ENCODE results near the gene CTDSP2. TPM values are rescaled to one million over a fixed set of nuclear protein-coding genes. Genes with fewer than 3 reads are reported as not detected.

Gene CTDSP2
- total RNA-seq, 2 donors from 2014 or later = 99.2 to 159 TPM

DNA sequence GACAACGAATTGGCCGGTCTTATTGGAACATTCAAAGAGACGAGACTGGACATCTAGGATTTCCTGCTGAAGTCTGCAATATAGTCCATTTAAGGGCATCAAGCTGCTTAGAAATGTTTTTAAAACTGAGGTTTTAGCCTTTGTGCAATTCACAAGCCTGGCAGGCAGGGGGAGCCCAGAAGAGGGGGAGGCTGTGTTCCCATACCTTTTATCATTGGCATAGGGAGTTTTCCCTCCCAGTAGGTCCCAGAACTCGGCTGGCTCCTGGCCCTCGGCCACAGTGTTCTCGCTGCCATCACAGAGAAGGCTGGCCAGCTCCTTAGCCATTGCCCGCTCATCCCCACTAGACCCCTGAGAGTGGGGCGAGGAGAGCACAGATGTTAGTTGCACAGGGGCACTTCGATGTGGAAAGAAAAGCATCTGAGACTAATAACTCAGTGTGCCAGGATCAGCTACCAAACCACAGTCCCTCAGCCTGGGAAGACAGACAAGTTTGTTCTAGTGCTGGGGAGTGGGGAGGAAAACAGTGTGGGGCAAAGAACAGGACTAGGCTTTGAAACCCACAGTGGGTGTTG is 43.1 kb downstream of the CTDSP2 start:
- Histone ChIP-seq H3K27me3 (replicated peaks; ENCODE audit: insufficient read depth) (no peaks in the 10 kb centered on the region), H3K36me3 (peaks cover 0 to 2% of the 10 kb centered on the region in 2 donors), H3K9me3 (no peaks in the 10 kb centered on the region), H3K4me1 (replicated peaks) (no peaks in the 10 kb centered on the region), H3K4me3 (no peak overlapping the region), H3K27ac (no peak overlapping the region)
- intact Hi-C loops (cut with DNase I) = loop anchor here (1.0 kb wide), 1 partner anchor 102 kb away; no protein-coding TSS in a partner anchor
- TF ChIP-seq CTCF (IDR thresholded peaks at IDR 0.05) (peak in 3 of 4 experiments; percentile 62 to 76 (median 75)), POLR2AphosphoS5 (IDR thresholded peaks at IDR 0.05) (no peak), POLR2A (IDR thresholded peaks at IDR 0.05) (no peak)
- WGBS = 36% methylated on average over 9 of the region's 9 CpGs
- no peak for DNase-seq (ENCODE audit: low spot score)

- intact Hi-C loops (cut with DNase I) = loop anchor here (1.0 kb wide), 1 partner anchor 103 kb away; no protein-coding TSS in a partner anchor
- DNase-seq (ENCODE audit: low spot score) = no peak
- 95% methylated on average over 1 of the region's 1 CpG for WGBS
- H3K9me3 ChIP-seq = no peaks in the 10 kb centered on the region
- H3K4me1 ChIP-seq (replicated peaks) = no peaks in the 10 kb centered on the region
- no peak overlapping the region for H3K27ac ChIP-seq
- TF ChIP-seq POLR2AphosphoS5 (IDR thresholded peaks at IDR 0.05) = no peak
- TF ChIP-seq POLR2A (IDR thresholded peaks at IDR 0.05) = no peak
- no peak for TF ChIP-seq CTCF (IDR thresholded peaks at IDR 0.05)
- H3K36me3 ChIP-seq = peaks cover 0 to 2% of the 10 kb centered on the region in 2 donors
- no peak overlapping the region for H3K4me3 ChIP-seq
- no peaks in the 10 kb centered on the region for H3K27me3 ChIP-seq (replicated peaks; ENCODE audit: insufficient read depth)
These were observed 43.9 kb downstream of the CTDSP2 start for GRCh38 chr12:57802607-57803006.

DNA sequence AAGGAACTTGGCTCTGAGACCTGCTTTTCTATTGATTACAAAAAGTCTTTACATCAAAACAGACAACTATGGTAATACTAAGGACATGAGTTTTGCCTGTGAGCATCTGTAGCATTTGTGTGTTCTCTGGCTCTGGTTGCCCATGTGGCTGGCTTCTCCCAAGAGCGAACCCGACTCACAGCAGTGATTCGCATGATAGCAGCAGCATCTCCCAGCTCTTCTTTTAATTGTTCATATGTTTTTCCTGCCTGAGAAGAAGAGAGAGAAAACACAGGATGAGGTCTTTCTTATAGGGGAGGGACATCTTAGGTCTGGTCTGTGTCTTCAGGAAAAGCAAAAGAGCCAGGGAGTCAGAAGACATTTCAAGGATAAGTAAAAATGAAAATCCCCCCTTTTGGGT is 45.6 kb downstream of the CTDSP2 start:
- intact Hi-C loops (cut with DNase I) = no loop called here
- DNase-seq (ENCODE audit: low spot score) = no peak
- TF ChIP-seq POLR2A (IDR thresholded peaks at IDR 0.05) (no peak), CTCF (IDR thresholded peaks at IDR 0.05) (no peak), POLR2AphosphoS5 (IDR thresholded peaks at IDR 0.05) (no peak)
- H3K4me3 ChIP-seq = no peak overlapping the region
- no peaks in the 10 kb centered on the region for H3K27me3 ChIP-seq (replicated peaks; ENCODE audit: insufficient read depth)
- no peak overlapping the region for H3K27ac ChIP-seq
- WGBS = 85% methylated on average over 3 of the region's 3 CpGs
- H3K9me3 ChIP-seq = no peaks in the 10 kb centered on the region
- H3K4me1 ChIP-seq (replicated peaks) = no peaks in the 10 kb centered on the region
- peaks cover 0 to 3% of the 10 kb centered on the region in 2 donors for H3K36me3 ChIP-seq

DNA sequence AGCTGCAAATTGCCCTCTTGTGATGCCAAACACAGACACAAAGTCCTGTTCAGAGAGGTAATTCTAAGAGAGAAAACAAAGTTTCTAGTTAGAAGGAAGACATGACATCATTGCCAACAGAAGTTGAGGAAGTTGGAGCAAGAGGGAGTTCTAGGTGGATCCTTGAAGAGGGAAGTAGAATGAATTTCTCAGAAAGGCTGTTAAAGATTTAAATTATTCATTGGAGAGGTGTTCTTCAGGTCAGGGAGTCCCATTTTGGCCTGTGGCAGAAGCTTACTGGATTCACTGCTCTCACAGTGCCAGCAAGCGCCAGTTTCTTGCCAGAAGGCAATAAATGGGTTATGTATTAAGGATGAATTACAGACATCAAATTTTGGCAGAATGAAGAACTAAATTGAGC is 48.6 kb downstream of the CTDSP2 start:
- DNase-seq (ENCODE audit: low spot score) = no peak
- Histone ChIP-seq H3K36me3 (peaks cover 0 to 3% of the 10 kb centered on the region in 2 donors), H3K27me3 (replicated peaks; ENCODE audit: insufficient read depth) (no peaks in the 10 kb centered on the region), H3K9me3 (no peaks in the 10 kb centered on the region), H3K4me3 (no peak overlapping the region), H3K27ac (no peak overlapping the region), H3K4me1 (replicated peaks) (no peaks in the 10 kb centered on the region)
- TF ChIP-seq CTCF (IDR thresholded peaks at IDR 0.05) = no peak
- TF ChIP-seq POLR2AphosphoS5 (IDR thresholded peaks at IDR 0.05) = no peak
- TF ChIP-seq POLR2A (IDR thresholded peaks at IDR 0.05) = no peak
- WGBS = 87% methylated on average over 1 of the region's 1 CpG
- intact Hi-C loops (cut with DNase I) = no loop called here

DNA sequence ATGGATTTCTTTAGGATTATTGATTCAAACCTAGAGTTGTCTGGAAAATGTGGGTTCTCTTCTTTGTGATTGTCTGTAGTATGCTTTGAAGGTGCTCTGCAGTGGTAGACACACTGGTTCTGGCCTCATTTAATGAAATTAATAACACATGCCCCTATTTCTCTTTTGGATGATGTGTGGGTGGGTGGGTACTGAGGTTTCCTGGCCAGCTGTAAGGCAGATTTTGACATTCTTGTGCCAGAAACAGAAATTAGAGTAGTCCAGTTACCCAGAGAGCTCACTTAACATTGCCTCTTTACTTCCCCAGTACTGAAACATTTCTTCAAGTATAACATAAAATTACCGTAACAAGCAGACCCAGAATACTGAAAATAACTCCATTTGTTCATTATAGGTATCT is 49.5 kb downstream of the CTDSP2 start:
- H3K36me3 ChIP-seq = peaks cover 3% of the 10 kb centered on the region in 2 donors
- H3K27ac ChIP-seq = no peak overlapping the region
- no peak for DNase-seq (ENCODE audit: low spot score)
- intact Hi-C loops (cut with DNase I) = no loop called here
- H3K4me3 ChIP-seq = no peak overlapping the region
- TF ChIP-seq POLR2AphosphoS5 (IDR thresholded peaks at IDR 0.05) (no peak), POLR2A (IDR thresholded peaks at IDR 0.05) (no peak), CTCF (IDR thresholded peaks at IDR 0.05) (no peak)
- no peaks in the 10 kb centered on the region for H3K4me1 ChIP-seq (replicated peaks)
- H3K9me3 ChIP-seq = no peaks in the 10 kb centered on the region
- H3K27me3 ChIP-seq (replicated peaks; ENCODE audit: insufficient read depth) = no peaks in the 10 kb centered on the region
- WGBS = 100% methylated on average over 1 of the region's 1 CpG
